GM06990 (cell line): ENCODE data around the gene EP400.

Experiments used
- DNase-seq: peaks from one replicate; pipeline ENCODE4 v3.0.0-alpha.2; 2011; ENCODE audit not compliant: insufficient read length; ENCODE audit errors: extremely low read depth
- H3K27me3 ChIP-seq: replicated peaks from 2 replicates; pipeline ENCODE4 v1.6.0; 2011; ENCODE audit warnings: low read length; ENCODE audit not compliant: control insufficient read depth, insufficient read depth
- H3K36me3 ChIP-seq: 2 replicates; pipeline ENCODE4 v1.5.1; 2011; ENCODE audit warnings: low read length; ENCODE audit not compliant: control insufficient read depth, insufficient read depth
- H3K4me3 ChIP-seq: replicated peaks from 2 replicates; pipeline ENCODE4 v1.5.1; 2011; ENCODE audit warnings: low read depth, mild to moderate bottlenecking, control low read depth, low read length
- CTCF ChIP-seq: IDR thresholded peaks from 2 replicates; pipeline ENCODE4 v1.5.1; 2011; ENCODE audit warnings: low read length, control low read depth, mild to moderate bottlenecking, inconsistent platforms; ENCODE audit not compliant: insufficient read depth, poor library complexity, severe bottlenecking

EP400 gene

DNA sequence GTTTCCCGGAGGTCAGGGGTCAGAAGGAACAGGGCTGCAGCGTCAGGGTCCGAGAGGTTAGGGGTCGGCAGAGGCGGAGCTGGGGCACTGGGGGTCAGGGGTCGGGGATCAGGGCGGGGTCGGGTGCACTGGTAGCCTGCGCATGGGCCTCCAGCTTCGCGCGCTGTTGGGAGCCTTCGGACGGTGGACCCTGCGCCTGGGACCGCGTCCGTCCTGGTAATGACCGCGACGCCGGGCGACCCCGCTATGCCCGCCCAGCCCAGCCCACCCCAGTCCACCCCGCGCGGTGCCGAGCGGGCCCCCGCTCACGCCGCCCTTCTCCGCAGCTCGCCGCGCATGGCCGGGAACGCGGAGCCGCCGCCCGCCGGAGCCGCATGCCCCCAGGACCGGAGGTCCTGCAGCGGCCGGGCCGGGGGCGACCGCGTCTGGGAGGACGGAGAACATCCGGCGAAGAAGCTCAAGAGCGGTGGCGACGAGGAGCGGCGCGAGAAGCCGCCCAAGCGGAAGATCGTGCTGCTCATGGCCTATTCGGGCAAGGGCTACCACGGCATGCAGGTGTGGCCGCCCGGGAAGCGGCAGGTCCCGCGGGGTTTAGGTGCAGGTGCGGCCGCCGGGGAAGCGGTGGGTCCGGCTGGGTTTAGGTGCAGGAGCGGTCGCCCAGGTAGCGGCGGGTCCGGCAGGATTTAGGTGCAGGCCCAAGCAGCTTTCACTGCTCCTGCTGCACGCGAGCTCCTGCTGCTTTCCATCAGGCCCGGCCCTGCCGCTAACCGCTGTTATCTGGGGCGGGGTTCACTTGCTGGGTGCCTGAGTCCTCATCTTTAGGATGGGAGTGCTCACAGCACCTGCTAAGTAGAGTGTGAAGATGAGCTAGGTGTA, 19.9 kb upstream of the EP400 start:
- Histone ChIP-seq H3K27me3 (no peaks in the 10 kb centered on the region), H3K36me3 (peaks cover 17% of the 10 kb centered on the region), H3K4me3 (peak overlapping the region; percentile 98)
- TF ChIP-seq CTCF = no peak
- DNase-seq = peak; percentile 67

DNA sequence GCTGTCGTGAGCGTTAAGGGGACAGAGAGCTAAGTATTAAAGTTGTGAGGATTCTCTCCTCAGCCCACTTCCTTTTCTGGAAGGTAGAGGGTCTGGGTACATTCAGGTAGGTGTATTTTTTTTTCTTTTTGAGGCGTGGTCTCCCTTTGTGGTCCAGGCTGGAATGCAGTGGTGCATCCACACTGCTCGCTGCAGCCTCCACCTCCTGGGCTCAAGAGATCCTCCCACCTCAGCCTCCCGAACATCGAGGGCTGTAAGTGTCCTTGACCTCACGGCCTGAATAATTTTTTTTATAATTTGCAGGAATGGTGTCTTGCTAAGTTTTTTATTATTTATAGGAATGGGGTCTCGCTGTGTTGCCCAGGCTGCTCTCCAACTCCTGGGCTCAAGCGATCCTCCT, 19.2 kb upstream of the EP400 start:
- DNase-seq = no peak
- TF ChIP-seq CTCF = no peak
- Histone ChIP-seq H3K36me3 (peaks cover 17% of the 10 kb centered on the region), H3K27me3 (no peaks in the 10 kb centered on the region), H3K4me3 (peak overlapping the region; percentile 98)

DNA sequence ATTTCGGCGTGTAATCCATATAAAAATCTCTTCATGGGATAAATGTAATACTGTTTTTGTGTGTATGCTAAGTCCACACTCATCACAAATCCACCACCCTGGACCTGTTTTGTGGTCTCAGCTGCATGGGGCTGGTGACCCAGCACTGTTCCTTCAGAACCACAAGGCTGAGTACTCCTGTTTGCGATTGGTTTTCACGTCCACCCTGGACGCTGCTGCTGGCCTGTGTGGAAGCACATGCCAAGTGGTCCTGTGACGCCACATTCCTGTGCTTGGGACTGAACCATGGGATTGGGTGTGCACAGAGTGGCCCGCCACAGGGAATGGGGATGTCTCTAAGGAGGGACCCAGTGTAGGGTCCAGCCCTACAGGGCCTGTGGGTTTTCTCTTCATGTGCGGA, 16.4 kb upstream of the EP400 start:
- no peak for DNase-seq
- no peak for TF ChIP-seq CTCF

GRCh38 chr12:131934535-131934934, 15.2 kb upstream of the EP400 start:
- Histone ChIP-seq H3K27me3 (no peaks in the 10 kb centered on the region), H3K4me3 (no peak overlapping the region), H3K36me3 (peaks cover 21% of the 10 kb centered on the region)
- TF ChIP-seq CTCF = no peak
- DNase-seq = no peak

More for the DNA sequence above, 16.4 kb upstream of the EP400 start:
- Histone ChIP-seq H3K36me3 (peaks cover 17% of the 10 kb centered on the region), H3K27me3 (no peaks in the 10 kb centered on the region), H3K4me3 (no peak overlapping the region)

GRCh38 chr12:131938082-131938481, 11.7 kb upstream of the EP400 start:
- no peak overlapping the region for H3K4me3 ChIP-seq
- TF ChIP-seq CTCF = no peak
- H3K36me3 ChIP-seq = peaks cover 24% of the 10 kb centered on the region
- no peaks in the 10 kb centered on the region for H3K27me3 ChIP-seq
- no peak for DNase-seq
